GM19023 (cell line): ENCODE data around the gene GSN.

ENCODE experiments used
- ATAC-seq: cut with Tn5 transposase; IDR thresholded peaks from one replicate; pipeline ENCODE4 v1.9.1; 2021; ENCODE audit warnings: mild to moderate bottlenecking, moderate library complexity; ENCODE audit not compliant: unreplicated experiment

The GSN gene

DNA sequence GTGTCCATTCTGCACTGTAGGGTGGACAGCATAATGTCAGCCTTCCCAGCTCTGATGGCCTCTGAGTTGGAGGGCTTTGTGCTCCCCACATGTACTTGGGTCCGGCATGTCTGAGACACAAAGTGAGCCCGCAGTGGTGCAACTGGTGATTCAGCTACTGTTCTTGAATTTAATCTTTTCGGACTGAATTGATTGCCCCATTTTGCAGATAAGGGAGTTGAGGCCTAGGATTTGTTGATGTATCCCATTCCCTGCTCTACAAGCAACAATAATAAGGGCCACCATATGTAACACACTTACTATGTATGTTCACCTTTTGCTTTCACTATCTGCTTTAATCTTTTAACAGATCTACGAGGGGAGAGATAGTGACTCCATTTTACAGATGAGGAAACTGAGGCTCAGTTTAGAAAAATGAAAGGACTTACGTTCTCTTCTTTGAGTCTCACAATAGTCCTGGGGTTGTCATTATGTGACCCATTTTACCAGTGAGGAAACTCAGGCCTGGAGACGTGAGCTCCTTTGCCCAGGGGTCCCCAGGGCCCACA is 4.5 kb downstream of the GSN start:
- no peak for ATAC-seq

DNA sequence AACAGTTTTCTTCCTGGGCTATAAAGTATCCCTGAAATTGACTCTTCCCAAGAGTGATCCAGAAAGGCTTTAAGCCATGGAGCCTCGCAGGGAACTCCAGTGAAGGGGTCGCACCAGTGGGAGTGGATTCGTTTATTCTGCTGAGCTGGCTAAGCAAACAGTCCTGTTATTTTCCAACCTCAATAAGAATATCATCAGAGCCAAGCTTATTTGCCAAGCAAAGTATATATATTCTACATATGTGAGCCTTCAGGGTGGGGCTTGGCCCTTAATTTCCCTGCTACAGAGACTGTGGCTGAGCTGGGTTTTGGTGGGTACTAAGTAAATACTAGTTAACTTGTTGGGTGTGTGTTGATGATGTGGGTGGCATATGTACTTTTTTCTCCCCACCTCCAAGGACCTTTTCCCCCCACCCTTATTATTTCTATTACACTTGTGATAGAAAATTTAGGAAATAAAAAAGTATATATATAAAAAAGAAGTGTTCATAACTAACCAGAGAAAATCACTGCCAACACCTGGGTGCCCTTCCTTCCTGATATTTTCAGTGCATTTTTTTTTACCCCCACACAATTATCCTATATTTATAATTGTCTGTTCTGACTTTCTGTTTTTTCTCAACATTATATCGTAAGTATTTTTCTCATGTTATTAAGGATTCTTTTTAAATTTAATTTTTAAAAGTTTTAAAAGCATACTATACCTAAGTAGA is 5.3 kb downstream of the GSN start:
- ATAC-seq, result no peak

DNA sequence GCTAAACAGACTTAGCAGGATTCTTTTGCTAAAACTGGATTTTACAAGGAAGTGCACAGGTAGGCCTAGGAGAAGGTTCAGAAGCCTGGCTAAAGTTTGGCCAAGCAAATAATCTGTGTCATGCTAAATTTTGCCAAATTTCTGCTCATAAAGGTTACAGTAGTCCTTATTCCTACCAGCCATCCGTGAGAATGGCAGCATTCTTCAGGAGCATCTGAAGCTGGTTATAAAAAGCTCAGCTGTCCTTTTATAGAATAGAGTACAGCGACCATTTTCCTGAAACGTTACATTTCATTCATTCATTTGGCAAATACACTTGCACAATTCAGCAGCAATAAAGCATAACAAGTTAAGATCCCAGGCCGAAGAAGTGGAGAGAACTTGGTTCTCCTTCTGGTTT is 6.9 kb downstream of the GSN start:
- no peak for ATAC-seq

DNA sequence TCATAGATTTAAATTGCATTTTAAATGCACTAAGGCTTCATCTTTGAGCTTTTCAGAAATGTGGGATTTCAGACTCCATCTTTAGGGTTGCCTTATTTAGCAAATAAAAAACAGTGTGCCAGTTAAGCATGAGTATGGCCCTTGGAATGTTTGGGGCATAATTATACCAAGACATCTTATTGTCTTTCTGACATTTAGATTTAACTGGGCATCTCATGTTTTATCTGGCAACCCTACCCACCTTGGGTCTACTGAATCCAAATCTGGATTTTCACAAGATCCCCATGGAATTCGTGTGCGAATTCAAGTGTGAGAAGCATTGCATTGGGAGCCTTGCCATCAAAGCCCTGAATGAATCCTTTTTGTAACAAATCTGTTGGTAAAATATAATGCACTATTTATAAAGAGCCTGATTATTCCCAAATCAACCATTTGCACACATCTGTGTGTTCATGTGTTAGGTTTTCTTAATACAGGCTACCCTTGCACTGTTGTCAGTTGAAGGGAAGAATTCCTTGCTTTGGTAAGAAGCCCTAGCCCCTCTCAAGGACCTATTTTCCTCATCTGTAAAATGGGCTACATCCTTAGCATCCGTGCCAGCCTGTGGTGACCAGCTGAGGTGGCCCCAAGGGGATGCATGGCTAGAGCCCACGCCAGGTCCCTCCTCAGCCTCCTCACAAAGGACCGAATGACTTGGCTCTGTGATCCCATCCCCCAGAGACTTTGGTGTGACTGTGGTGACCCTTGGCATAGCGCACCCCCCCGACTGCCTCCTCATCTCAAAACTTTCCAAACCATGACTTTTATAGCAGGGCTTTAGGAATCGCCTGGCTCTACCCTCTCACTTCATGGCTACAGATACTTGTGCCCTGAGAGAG is 8.1 kb downstream of the GSN start:
- ATAC-seq, result no peak

DNA sequence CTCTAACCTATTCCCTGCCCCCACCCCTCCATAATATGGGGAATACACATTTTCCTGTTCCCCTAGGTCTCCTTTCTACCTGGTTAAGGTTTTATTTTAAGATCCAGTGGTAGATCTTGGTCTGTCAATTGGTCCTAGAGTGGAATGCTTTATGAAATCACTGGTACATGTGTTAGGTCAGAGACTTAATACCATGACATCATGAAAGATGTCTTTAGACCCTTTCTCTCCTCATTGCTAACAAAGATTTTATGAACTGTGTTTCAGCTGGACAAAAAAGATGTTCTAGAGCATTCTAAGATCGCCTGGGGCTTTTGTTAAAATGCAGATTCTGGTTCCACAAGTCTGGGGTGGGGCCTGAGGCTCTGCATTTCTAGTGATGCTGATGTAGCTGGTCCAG is 9.1 kb downstream of the GSN start:
- no peak for ATAC-seq

DNA sequence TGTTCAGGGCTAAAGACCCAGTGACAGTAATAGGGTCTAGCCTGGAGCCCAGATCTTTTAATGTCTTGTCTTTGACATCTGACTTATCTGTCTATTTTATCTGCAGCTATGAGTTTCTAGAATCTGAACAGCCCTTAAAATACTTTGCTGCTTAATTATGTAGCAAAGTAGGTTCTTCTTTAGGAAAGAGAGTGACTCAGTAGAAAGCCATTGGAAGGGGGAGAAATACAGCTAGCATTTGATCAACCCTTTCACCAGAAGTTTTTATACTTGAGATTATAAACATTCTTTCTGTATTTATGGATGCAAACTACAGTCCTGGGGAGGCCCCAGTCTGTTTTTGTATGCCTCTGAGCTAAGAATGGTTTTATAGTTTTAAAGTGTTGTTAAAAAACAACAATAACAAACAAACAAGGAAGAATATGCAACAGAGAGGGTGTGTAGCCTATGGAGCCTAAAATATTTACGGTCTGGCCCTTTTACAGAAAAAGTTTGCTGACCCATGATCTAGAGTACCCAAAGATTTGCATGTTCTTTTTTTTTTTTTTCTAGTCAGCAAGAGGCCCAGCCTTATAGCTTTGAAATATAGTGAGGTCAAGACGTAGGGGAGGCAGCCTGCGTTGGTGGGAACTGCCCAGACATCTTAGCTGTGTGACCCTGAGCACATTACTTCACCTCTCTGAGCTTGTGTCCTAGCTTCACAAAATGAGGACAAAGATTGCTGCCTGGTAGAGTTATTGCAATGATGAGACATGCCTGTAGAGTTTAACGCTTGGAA is 9.7 kb downstream of the GSN start:
- no peak for ATAC-seq

DNA sequence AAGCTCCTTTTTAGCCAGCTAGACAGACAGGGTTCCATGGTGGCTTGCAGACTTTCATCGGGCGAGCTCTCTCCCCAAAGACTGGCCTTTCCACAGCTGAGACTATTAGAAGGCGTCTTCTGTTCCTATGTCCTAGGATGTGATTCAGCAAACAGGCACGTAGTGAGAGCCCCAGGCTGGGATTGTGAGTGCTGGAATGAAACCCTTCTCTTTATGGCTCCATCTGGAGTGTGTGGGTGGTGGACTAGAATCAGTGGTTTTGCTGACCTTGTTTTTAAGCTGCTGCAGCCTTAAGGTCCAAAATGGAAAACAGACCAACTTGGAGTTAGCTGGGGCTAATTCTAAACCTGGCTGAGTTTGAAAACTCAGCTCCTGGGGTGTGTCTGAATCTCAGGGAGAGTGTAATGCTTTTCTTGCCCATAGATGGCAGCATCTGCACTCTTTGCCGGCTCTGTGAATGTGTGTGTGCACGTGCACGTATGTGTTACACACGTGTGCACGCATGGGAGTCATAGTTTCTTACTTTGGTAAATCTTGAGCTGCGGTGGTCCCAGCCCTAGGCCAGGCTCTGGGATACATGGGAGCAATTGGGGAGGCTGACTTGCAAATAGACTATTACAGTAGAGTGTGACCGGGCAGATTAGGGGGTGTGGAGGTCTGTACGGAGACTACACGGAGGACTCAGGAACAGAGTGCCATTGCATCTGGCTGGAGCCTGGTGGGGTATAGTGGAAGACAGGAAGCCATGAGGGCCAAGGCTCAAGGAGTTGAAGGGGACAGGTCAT is 10.7 kb downstream of the GSN start:
- ATAC-seq, result no peak

DNA sequence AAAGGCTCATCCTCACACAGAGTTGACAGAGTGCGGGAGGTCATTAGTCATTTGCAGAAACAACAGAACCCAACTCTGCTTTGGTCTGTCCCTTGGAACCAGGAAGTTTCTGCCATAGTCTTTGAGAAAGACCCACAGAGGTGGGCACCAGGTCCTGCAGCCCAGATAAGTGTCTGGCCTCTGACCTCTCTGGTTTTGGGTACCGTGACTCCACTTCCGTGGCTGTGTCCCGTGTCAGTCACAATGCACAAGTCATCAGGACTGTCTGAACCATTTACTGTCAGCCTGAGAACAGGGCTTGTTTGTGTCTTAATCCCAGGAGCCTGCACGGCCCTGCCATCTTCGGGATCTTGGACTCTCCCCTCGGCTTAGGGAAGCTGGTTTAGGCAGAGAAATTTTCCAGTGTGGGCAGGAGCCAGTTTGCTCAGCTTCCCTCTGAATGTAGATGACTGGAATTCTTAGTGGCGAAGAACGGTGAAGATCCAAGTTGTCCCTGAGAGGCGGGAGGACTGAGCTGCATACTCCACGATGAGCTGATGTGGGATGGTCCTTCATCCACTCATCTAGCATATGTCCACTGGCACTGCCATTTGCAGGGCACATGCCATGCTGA is 11.9 kb downstream of the GSN start:
- no peak for ATAC-seq

DNA sequence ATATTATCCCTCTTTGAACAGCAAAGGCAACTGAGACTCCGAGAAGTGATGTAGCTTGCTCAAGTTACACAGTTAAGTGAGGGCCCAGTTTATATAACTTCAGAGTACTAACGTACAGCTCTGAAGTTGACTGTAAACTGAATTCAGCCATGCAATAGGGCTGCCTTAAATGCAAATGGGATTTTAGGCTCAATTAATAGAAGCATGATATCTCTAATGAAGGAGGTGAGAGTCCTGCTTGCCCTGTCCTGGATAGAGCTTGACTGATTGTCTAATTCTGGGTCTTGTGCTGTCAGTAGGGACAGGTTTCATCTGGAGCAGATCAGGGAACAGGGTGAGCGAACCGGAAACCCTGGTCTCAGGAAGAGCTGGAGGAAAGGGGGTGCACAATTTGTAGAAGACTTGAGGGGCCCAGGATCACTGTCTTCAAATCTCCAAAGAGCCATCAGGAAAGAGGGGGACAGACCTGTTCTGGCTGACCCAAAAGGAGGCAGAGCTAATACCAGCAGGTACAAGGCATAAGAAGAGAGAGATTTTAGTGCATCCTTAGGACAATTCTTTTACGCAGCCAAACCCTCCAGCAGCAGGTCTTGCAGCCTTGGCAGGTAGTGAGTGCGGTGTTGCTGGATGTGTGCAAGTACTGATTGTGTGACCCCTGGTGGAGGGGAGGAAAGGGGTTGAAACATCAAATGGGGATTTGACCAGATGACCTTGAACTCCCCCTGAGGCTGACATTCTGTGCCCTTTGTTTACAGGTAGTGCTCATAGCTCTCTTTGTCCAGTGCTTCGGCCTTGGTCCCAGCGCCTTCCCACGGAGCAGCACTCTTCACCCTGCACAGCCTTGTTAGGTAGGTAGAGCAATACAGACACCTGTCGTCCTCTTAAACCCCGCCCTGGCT is 13.0 kb downstream of the GSN start:
- no peak for ATAC-seq

DNA sequence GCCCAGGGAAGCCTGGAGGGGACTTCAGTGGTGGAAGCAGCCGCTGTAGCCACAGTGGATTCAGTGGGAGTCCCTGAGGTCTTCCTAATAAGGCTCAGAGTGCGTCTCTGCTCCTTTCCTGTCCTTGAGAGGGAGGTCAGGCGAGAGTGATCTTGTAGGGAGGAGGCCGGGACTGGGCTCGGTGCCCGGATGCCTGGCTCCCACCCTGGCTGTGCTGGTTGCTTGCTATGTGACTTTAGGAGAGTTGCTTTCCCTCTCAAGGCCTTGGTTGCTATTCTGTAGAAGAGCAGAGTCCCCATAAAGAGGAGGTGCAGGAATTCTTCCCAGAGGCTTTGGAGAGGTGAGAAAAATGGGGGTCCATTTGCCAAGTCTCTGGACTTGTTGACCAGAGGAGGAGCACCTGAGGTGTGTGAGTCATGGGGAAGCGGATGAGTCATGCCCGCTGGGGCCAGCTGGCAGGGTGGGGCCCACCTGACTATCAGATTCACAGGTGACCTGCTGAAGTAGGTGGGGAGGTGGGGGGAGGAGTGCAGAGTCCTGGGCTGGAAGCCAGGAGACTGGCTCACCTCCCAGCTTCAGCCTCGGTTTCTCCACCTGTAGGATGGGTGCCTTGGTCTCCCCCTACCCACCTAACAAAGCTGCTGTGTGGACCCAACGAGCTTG is 13.8 kb downstream of the GSN start:
- ATAC-seq, result no peak

DNA sequence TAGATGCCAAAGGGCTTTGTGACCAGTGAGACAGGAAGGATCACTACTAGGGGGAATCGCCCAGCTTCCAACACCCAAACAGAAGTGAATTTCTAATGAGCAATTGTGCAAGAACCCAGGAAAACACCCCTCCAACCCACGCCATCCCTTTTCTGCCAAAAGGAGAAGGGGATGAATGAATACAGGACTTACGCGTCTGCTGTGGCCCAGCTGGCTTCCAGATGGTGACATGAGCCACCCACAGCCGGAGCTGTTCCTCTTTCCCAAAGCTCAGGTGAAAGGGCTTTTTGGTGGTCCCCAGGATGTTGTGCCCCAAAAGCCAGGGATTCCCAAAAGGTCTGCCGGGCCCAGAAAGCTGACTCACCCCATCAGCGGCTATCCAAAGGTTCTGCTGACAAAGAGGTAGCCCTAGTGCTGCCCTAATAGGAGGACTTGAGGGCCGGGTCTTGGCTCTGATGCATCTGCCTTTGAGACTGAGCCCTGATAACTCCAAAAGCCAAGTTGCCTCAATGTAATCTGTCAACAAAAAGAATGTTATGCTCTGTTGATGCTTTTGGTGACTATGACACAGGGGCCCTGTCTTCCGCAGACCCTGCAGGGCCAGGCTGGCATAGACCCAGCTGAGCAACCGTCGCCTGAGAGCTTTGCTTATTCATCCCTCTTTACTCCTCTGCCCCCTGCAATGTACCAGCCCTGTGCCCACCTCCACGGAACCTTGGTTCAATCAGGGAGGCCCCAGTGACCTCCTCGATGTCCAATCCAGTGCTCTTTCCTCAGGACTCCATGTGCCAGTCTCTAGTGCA is 14.5 kb downstream of the GSN start:
- ATAC-seq, result no peak

DNA sequence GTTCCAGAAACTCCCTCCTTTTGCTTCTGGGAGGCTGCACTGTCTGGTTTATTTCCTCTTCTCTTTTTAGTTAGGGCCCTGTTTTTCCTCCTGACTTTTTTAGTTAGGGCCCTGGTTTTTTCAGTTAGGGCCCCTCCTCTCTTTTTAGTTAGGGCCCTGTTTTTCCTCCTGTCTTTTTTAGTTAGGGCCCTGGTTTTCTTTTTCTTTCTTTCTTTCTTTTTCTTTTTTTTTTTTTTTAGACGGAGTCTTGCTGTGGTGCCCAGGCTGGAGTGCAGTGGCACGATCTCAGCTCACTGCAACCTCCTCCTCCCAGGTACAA is 15.1 kb downstream of the GSN start:
- ATAC-seq, result no peak

DNA sequence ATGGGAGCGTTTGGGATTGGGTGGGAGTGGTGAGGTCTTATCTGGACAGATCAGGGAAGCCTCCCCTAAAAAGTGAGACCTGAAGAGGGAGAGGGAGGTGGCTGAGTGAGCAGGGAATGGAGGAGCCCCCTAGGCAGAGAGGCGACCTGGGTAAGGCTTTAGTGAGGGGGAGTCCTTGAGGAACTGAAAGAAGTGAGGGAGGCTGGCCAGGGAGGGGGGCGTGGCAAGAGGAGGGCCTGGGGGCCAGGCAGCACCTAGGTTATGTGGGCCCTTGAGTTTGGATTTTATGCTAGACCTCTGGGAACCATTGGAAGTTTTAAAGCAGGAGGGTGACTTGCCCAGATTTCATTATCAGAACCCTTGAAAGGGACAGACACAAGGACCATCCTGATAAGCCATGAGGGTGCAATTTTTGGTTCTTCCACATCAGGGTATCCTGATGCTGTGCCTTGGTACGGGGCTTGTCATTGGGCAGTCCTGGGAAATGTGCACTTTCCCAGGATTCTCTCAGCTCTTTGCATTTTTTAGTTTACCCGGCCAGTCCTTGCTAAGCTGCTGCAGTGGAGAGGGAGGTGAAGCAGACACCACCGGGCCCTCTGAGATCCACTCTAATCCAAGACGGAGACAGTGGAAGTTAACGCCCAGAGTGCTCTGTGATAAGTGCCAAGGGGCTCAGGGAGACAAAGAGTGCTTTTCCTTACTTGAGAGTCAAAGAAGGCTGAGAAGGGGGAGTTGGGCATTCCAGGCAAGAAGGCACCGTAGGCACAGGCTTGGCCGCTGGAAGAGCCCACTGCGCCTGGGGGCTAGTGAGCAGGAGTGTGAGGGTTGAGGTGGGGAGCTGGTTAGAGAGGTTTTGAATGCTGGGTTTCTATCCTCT is 16.1 kb downstream of the GSN start:
- no peak for ATAC-seq

DNA sequence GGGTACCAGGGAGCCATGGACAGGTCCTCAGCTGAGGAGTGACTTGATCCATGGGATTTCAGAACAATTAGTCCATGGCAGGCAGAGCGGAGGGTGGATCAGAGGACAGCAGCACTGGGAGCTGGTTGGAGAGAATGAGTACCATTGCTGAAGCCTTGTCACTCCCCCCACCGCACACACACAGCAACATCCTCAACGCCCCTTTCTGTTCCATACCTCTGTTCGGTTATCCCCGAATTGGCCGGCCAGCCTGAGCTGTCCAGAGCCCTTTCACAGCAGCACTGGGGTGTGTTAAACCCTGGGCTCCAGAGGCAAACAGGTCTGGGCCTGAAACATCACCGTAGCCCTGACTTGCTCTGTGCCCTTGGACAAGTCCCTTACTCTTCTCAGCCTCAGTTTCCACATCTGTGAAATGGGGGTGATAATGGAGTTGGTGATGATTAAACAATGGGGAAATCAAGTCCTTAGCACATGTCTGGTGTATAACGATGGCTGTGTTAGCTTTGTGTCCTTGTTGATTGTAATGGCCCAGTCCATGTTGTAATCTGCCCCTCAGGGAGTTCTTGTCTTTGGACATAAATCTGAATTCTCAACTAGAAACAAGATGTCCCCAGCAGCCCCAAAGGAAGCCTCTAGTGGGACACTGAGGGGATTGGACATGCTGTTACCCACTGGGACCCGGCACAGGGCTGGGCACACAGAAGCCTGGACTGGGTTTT is 16.9 kb downstream of the GSN start:
- ATAC-seq, result no peak

DNA sequence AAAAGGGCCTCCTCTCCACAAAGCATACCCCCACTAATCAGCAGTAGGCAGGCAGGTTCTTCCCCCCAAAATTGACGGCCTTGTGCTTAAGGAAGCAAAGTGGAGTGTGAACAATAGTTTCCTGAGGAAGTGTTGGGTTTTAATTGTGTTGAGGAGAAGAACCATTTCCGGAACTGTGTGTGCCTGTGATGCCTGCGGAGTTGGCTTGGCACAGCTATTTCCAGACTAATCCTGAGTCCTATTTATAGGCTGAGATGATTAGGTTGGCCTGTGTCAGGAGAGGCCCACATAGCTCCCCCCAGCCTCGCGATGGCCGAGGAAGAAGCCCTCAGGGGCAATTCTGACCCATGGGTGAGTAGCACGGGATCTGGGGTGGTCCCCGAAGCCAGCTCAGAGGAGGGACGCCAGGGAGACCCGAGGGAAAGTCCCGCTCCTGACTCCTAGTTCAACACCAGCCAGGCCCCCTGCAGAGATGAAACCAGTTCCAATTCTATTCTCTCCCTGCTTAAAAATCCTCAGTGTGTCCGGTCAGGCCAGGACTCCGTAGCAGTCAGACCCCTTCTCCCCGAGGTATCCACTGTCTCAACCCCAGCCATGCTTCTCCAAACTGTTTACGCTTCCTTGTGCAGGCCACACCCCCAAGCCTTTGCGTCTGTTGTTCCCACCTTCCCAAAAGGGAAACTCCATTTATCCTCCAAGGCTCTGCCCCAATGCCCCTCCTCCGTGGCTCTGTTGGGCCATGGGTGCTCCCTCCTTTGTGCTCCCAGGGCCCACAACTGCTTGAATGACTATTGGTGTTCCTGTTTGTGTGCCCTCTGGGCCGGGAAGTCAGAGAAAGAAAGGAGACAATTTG is 18.1 kb downstream of the GSN start:
- ATAC-seq, result no peak

DNA sequence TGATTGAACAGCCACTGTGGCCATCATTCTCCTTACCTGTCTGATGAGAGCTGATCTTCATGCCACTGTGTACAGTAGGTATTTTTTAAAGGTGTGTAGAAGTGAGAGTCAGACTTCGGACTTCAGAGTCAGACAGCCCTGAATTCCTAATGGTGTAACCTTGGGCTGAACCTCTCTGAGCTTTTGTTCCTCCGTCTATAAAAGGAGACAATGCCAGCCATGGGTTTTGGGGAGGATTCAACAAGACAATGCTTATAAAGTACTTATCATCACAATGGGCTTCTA is 18.7 kb downstream of the GSN start:
- no peak for ATAC-seq
